ENCODE data around the gene AQP2.

DNA sequence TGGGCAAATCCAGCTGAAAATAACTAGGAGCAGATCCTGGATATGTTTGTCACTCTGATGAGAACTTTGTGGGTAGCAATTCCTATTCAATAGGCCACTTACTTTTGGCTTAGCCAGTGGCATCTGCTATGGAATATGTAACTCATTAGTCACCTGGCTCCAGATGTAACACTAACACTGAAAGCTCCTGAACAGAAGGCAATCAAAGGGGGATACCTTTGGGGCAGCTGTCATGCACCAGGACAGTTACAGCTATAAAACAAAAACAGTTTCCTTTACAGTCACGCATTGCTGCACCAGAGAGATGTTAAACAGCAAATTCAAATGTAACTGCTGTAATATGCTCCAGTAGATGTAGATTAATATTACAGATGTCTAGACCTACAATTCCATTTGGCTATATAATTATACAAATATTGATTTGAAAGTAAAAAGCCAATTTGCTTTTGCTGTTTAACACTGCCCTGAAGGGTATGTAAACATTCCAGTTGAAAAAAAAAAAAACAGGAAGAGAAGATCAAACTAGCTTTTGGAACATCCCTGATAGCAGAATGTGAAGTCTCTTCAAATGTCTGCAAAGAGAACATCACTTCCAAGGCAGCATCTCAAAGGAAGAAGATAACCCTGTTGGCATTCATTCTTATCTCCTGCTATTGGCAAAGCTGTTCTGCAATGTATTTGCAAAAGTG lies 56.4 kb downstream of the AQP2 start:
- TF ChIP-seq, protein P1, sequence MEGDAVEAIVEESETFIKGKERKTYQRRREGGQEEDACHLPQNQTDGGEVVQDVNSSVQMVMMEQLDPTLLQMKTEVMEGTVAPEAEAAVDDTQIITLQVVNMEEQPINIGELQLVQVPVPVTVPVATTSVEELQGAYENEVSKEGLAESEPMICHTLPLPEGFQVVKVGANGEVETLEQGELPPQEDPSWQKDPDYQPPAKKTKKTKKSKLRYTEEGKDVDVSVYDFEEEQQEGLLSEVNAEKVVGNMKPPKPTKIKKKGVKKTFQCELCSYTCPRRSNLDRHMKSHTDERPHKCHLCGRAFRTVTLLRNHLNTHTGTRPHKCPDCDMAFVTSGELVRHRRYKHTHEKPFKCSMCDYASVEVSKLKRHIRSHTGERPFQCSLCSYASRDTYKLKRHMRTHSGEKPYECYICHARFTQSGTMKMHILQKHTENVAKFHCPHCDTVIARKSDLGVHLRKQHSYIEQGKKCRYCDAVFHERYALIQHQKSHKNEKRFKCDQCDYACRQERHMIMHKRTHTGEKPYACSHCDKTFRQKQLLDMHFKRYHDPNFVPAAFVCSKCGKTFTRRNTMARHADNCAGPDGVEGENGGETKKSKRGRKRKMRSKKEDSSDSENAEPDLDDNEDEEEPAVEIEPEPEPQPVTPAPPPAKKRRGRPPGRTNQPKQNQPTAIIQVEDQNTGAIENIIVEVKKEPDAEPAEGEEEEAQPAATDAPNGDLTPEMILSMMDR (IDR thresholded peaks at IDR 0.05) = no peak
- TF ChIP-seq POLR2A (IDR thresholded peaks at IDR 0.05) = no peak
